SIG-M5 treated with dmso at 0.1 percent for 504 hours (cell line): Measurements from ENCODE around the gene MYO5A.
"Not testable (repeated sequence)": the region's sequence is repeated elsewhere in the genome, so short reads cannot be mapped to it uniquely, and the experiment has no call there.

Source experiments
- DNase-seq: peaks from one replicate; lab custom pipeline; 2025; ENCODE audit not compliant: unreplicated experiment; lab: John Stamatoyannopoulos, UW

The MYO5A gene

GRCh38 chr15:52546031-52546751 lies 17.5 kb upstream of the MYO5A start:
- no peak for DNase-seq

- no peak for DNase-seq
These were observed 11.8 kb upstream of the MYO5A start for GRCh38 chr15:52540374-52541012.

GRCh38 chr15:52537459-52537858 lies 8.8 kb upstream of the MYO5A start:
- DNase-seq: no peak

- no peak for DNase-seq
These were observed 3.7 kb upstream of the MYO5A start for GRCh38 chr15:52532427-52532826.

- DNase-seq: no peak
These were observed 1.3 kb upstream of the MYO5A start for GRCh38 chr15:52529940-52530339.

GRCh38 chr15:52529341-52529924 lies 753 bp upstream of the MYO5A start:
- no peak for DNase-seq

- DNase-seq: peak; percentile 8
These were observed 643 bp downstream of the MYO5A start for GRCh38 chr15:52527911-52528563.

- no peak for DNase-seq
These were observed 1.3 kb downstream of the MYO5A start for GRCh38 chr15:52527196-52527910.

GRCh38 chr15:52524223-52525136 lies 4.2 kb downstream of the MYO5A start:
- no peak for DNase-seq

GRCh38 chr15:52523647-52524046 lies 5.0 kb downstream of the MYO5A start:
- DNase-seq: no peak

GRCh38 chr15:52523192-52523591 lies 5.5 kb downstream of the MYO5A start:
- DNase-seq: no peak

- no peak for DNase-seq
These were observed 7.0 kb downstream of the MYO5A start for GRCh38 chr15:52521682-52522081.

- no peak for DNase-seq
These were observed 8.3 kb downstream of the MYO5A start for GRCh38 chr15:52520421-52520820.

GRCh38 chr15:52518487-52519371 lies 10.0 kb downstream of the MYO5A start:
- peak; percentile 53 for DNase-seq

- no peak for DNase-seq
These were observed 11.7 kb downstream of the MYO5A start for GRCh38 chr15:52517014-52517413.

- DNase-seq: no peak
These were observed 13.3 kb downstream of the MYO5A start for GRCh38 chr15:52515343-52515742.

- no peak for DNase-seq
These were observed 14.2 kb downstream of the MYO5A start for GRCh38 chr15:52514482-52514881.

- not testable (repeated sequence) for DNase-seq
These were observed 15.8 kb downstream of the MYO5A start for GRCh38 chr15:52512869-52513268.

GRCh38 chr15:52511084-52511483 lies 17.6 kb downstream of the MYO5A start:
- DNase-seq: no peak
